GM21786 (cell line): ENCODE results near the gene MTX1.
"Not testable (repeated sequence)": the region's sequence is repeated elsewhere in the genome, so short reads cannot be mapped to it uniquely, and the experiment has no call there.

Experiments
- ATAC-seq: cut with Tn5 transposase; IDR thresholded peaks from one replicate; pipeline ENCODE4 v1.9.1; 2021; ENCODE audit not compliant: unreplicated experiment

MTX1 gene

DNA sequence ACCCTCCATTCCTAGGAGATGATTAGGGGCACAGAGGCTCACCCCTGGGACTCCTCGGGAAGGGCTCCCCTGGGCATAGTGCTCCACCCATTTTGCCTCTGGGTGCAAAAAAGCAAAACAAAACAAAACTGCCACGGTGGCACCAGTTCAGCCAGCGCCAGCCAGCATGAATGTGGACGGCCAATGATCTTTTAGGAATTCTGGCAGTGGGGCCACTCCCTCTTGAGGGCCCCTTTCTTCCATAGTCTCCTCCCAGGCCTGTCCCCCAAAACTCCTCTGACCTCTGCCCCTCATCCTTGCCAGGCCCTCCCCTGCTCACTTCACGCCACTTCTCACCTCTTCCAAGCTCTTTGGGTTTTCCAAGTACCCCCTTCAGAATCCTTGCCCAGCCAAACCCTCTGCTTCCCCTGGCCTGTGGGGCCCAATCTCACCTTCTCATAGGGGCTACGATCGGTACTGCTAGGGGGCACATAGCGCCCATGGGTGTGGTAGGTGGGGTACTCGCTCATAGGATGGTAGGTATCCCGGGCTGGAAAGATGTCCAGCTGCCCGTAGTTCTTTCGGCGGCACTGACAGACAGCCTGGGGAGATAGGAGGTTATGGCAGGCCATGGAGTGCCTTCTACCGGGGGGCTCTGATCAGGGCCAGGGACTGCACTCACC lies 21.6 kb upstream of the MTX1 start:
- ATAC-seq: no peak

DNA sequence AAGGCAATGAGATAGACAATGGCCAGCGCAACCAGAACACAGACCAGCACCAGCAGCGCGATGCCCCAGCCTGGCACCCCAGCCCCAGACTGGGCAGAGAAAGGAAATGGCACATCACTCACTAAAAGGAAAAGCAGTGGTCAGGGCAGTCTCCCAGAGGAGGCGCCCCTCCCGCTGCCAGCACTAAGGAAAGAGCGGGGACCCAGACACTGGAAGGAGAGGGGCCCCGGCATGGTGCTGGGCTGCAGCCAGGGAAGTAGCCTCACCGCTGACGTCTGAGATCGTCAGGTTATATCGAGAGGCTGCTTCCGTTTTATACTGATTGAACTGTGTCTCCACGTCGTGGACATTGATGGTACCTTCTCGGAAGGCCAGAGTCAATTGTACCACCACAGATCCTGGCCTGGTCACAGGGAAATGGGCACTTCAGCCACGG lies 21.0 kb upstream of the MTX1 start:
- ATAC-seq: no peak

DNA sequence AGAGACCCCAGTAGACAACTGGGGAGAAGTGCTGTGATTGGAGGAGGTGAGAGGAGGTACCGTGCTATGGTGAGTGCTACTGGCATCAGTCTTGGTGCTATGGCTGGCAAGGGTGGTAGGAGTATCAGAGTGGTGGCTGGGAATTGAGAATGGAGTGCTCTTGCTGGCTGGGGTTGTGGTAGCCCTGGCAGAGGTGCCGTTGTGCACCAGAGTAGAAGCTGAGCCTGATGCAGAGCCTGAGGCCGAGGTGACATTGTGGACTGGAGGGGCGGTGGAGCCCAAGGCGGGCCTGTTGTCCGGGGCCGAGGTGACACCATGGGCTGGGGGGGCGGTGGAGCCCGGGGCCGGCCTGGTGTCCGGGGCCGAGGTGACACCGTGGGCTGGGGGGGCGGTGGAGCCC lies 20.2 kb upstream of the MTX1 start:
- ATAC-seq: no peak

DNA sequence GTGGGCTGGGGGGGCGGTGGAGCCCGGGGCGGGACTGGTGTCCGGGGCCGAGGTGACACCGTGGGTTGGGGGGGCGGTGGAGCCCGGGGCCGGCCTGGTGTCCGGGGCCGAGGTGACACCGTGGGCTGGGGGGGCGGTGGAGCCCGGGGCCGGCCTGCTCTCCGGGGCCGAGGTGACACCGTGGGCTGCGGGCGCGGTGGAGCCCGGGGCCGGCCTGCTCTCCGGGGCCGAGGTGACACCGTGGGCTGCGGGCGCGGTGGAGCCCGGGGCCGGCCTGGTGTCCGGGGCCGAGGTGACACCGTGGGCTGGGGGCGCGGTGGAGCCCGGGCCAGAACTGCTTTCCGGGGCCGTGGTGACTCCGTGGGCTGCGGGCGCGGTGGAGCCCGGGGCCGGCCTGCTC lies 18.6 kb upstream of the MTX1 start:
- not testable (repeated sequence) for ATAC-seq

DNA sequence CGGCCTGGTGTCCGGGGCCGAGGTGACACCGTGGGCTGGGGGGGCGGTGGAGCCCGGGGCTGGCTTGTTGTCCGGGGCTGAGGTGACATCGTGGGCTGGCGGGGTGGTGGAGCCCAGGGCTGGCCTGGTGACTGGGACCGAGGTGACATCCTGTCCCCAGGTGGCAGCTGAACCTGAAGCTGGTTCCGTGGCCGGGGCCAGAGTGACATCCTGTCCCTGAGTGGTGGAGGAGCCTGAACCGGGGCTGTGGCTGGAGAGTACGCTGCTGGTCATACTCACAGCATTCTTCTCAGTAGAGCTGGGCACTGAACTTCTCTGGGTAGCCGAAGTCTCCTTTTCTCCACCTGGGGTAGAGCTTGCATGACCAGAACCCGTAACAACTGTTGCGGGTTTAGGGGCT lies 16.6 kb upstream of the MTX1 start:
- ATAC-seq: no peak

DNA sequence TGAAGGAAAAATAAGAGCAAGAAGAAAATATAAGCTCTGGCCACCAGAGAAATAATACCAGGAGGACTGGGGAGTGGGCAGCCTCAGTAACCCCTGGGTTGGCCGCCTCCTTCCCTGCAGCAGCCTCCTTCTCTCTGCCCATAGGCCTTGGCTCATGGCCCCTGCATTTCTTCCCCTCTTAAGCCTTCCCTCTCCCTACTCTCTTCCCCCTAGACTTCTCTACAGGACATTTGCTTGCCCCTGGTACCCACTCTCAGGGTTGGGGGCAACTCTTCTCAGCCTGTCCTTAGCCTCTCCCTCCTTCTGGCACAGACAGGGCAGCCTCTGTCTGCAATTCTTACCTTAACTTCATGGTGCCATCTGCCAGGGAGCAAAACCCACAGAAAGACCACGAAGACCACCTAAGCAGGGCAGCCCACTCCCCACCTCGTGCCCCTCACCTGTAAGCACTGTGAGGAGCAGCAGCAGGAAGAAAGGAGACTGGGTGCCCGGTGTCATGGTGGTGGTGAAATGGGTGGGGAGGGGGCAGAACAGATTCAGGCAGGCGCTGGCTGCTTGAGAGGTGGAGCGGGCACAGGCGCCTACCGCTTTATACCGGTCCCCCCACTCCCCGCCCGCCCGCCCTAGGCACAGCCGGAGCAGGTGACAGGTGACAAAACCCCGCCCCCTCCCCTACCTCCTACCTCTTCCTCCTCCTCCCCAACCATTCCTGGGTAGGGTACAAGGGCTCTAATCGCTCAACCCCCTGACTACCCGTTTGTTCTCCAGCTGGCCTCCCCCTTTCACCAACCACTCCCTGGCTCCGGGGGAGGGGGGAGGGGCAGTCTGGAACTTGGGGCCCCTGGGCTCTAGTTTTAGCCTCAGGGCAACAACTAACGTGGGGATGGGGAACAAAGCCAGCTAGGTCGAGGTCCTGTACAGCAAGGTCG lies 15.9 kb upstream of the MTX1 start:
- ATAC-seq: no peak

DNA sequence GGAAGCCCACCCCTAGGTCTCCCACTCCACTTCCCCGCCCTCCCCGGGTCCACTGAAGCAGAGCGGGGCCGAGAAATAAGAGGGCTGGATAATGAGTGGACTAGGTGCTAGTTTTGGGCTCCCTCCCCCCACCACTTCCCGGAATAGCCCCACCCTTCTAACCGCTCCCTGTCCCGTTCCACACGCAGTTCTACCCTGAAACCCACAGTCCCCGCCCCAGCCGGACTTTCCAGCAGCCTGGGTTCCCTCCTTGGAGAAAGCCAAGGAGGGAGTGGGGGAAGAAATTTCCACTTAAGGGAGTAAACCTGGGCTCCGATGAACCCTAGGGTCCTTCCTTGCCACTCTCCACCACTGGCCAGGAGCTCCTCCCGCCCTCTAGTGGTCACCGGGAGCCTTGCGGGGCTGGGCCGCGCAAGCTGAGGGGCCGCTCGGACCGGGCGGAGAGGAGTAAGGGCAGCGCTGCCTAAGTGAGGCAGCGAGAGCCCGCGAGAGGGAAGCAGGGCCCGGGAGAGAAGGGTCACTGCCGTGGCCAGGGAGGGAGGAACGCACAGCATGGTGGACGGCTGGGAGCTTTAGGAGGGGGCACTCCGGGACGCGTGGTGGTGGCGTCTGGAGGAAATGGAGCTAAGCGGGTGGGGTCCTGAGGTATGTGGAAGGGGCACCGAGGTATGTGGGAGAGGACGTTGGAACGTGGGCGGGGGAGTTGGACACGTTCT lies 15.1 kb upstream of the MTX1 start:
- peak; percentile 68 for ATAC-seq

DNA sequence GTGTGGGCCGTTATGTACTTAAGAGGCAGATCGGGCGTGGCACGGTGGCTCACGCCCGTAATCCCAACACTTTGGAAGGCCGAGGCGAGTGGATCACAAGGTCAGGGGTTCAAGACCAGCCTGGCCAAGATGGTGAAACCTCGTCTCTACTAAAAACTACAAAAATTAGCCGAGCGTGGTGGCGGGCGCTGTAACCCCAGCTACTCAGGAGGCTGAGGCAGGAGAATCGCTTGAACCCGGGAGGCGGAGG lies 14.6 kb upstream of the MTX1 start:
- ATAC-seq: not testable (repeated sequence)

DNA sequence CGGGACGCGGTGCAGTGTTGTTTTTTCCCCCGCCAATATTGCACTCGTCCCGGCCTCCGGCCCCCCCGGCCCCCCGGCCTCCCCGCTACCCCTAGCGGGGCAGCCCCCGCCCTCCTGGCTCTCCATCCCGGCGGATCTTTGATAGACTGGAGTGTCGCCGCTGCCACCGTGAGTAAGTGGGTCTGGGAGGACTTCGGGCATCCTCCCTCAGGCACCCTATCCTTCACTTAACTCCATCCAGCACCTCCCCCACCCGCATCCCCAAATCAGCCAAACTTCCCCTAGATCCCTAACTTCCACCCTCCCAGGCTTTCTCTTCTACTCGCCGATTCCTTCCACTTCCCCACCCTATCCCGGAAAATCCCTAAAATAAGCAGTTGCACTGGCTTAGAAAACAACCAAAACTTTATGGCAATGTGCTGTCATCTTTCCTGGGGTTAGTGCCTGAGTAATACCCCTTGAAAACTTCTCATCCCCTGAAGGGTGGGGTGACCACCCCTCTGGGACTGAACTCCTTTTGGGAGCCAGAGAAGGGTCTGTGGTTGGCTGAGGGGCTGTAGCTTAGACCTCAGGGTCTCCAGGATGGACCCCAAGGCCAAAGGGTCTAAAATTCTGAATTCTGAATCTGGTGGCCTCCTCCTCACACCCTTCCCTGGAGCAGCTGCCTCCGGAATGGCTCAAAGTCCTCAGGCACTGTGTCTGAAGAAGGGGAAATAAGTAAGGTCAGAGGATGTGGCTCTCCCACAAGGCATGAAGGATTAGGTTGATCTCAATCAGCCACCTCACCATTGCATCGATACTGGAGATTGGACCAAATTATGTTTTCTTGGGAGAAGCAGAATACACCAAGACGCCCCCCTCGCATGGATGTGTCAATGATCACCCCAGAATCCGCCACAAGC lies 13.0 kb upstream of the MTX1 start:
- no peak for ATAC-seq

DNA sequence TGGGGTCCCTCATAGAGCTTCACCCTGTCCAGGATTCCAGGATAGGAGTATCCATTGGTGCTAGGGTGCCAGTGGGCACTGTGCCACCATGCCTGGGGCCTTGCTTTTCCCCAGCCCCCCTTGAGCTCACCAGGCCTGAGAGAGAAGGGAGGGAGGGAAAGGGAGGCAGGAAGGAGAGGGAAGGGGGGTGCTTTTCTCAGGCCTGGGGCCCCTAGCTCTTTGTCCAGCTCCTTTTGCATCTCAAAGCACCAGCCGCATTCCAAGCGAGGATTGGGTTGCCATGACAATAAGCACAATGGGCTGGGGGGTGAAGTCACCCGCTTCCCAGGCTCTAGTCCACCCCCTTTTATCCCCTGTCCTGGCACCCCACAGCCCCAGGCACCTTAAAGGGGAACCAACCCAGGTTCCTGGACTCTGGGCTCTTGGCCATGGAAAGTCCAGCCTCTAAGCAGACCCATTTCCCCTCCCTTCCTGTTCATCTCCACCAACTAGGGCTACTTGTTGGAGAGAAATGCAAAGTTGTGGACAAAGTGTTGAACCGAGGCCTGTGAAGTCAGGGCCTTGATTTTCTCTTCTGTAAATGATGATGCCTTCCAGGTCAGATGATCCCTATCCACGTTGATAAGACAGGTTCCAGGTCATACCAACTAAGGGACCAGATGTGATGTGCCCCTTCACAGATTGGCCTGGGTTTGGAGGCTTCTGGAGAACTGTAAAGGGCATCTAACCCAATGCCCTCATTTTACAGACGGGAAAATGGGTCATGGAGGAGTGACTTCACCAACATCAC lies 12.2 kb upstream of the MTX1 start:
- ATAC-seq: no peak

DNA sequence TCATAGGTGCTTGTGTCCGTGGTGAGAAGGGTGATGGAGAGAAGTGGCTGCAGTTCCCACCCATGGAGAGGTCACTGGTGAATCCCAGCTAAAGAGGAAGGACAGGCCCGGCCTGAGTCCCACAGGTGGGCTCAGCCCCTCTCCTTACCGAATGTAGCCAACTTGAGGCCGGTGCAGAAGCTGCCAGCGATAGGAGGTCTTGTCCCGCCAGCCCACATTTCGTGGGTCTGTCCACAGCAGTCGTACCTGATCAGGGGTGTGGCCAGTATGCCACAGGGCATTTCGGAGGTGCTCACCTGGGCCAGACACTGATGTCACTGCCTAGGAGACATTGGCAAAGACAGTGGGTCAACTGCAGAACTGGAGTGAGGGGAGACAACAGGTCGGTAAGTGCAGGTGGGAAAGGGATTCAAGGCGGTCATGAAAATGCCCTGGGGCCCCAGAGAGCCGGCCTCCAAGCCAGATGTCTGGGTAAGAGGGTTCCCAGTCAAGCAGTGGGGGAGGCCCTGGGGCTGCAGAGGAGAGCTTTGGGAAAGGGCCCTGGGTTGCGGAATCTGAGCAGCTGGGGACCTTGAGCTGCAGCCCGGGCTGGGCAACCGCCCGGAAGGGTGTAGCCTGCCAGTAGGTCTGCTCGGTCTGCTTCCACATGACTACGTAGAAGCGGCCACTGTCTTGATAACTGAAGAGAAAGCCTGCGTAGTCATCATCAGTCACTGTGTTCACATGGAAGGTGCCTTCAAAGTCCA lies 11.4 kb upstream of the MTX1 start:
- no peak for ATAC-seq

DNA sequence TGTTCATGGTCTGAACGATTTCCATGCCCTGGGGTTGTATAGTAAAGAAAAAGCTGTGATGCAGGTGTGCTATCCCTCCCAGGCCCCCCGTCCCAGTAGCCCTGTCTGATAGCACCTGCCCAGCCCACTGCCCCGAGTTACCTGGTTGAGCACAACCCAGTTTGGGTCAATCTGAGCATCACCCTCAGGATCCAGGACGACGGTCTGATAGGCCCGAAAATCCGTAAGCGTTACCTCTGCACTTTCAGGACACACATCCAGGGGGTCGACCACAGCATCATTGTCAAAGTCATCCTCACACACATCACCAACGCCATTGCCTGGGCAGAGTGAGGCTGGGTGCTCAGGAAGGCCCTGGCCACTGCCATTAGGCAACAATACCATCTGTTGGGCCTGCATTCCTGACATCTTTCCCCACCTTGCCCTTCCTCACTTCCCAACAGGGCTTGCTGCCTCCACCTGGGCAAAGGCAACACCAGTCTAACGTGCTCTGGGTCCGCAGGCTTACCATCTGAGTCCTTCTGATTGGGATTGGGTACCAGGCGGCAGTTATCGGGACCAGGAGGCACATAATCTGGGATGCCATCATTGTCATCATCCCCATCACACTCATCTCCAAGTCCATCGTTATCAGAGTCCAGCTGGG lies 10.5 kb upstream of the MTX1 start:
- ATAC-seq: no peak

DNA sequence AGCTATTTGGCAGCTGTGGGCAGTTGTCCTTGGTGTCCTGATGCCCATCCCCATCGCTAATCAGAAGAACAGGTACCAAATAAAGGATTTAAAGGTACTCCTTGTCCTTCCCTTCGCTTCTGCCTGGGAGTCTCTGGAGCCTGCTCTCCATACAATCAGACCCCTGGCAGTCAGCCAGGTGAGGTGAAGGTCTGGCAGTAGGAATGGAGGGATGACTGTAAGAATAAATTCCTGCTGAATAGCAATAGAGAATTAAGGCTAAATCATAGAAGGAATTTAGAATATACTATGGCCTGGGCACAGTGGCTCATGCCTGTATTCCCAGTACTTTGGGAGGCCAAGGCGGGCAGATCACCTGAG lies 10.0 kb upstream of the MTX1 start:
- ATAC-seq: no peak

DNA sequence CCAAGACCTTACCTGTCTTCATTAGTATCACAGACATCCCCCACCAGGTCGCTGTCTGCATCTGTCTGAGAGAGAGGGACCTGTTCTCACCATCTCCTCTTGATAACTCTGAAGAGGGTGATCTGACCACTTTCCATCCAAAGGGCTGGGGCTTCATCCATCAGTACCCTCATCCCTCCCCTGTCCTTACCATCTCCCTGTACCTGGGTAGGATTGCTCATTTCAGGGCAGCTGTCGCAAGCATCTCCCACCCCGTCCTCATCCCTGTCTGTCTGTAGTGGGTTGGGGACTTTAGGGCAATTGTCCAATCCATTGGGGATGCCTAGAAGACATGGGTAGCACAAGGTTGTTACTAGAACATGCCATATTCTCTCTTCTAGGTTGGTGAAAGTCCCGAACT lies 8.7 kb upstream of the MTX1 start:
- ATAC-seq: no peak

DNA sequence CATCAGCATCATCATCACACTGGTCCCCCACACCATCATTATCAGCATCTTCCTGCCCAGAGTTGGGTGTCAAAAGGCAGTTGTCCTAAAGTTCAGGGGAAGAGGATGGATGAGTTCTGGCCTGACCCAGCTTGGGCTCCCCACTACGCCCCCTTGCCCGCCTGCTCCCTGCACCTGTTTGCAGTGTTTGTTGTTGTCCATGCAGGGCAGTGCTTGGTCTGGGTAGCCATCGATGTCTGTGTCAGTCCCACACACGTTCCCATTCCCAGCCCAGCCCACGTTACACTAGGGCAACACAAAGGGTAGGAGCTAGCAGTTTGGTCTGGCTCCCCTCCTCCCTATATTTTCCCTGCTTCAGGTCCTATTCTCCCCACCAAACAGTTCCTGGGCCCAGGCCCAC lies 7.6 kb upstream of the MTX1 start:
- no peak for ATAC-seq

DNA sequence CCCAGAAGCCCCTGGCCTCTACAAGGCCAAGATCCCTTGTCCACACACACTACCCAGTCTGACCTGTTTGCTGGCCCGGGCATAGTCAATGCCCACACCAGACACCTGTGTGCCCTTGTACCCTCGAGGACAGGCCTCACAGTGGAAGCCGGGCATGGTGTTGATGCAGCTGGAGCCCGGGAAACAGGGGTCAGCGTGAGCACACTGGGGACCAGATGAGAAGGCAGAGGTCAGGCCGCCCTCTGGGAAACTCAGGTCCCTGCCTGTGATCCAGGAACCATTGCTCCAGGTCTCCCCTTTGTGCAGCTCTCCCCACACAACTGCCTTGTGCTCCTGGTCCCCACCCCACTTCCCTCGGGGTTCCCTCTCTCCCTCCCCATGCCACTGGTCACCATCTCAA lies 6.3 kb upstream of the MTX1 start:
- no peak for ATAC-seq

DNA sequence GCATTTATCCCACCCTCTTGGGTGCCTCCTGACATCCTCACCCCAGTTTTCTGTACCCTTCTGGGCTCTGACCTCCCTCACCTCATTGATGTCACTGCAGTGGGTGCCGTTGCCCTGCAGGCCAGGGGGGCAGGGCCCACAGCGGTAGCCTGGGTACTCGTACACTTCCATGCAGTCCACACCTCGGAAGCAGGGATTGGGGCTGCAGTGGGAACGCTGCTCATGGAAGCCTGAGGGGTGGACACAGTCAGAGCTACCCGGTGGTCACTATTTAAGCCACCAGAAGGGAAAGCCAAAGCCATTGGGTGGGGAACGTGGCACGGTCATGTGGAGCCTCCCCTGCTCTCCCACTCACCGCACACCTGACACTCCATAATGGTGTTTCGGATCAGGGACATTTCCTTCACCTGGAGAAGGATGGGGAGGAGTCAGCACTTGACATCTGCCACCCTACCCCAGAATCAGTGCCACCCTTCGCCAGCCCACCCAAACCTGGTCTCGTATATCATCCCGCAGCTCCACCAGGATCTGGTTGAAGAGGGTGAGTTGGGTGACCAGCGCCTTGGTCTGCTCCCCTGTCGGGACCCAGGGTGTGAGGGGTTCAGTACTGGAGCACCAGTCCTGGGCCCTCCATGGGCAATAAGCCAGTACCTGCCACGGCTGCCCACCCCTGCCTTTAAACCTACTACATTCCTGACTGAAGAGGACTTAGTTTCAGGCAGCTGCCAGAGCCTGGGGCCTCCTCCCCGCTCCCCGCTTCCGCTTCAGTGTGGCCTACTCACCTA lies 5.6 kb upstream of the MTX1 start:
- ATAC-seq: no peak

DNA sequence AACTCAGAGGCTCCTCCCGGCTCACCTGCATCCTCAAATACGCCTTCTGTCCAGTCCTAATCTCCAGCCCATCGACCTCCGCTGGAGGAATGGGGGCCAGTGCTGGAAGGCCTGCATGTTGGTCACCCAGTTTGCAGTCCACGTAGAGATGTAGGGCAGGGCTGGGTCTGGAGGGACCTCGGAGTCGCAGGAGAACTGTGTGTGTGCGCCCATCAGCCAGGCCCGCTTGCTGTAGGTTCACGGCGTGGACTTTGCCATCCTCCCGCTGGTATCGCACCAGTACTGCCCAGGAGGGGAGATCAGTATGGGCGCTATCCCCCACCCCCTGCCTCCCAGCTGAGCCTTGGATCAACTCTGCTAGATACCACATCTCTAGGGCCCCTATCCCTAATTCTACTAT lies 3.5 kb upstream of the MTX1 start:
- ATAC-seq: no peak
